GM23338 (cell line): ENCODE measurements around the gene CSTF1. TPM values are rescaled to one million over a fixed set of nuclear protein-coding genes. Genes with fewer than 3 reads are reported as not detected.

Source experiments
- ATAC-seq: fragments of 200-7000 bp; cut with Tn5 transposase; 3 replicates; pipeline ENCODE4 v1.9.1; 2020
- DNase-seq: peaks from one replicate; pipeline ENCODE4 v3.0.0-alpha.2; 2015; ENCODE audit warnings: low spot score
- H2AFZ ChIP-seq: fragments of 200-600 bp; sonication (generic); 2 replicates; pipeline ENCODE4 v1.8.0; 2016; ENCODE audit warnings: antibody characterized with exemption, mild to moderate bottlenecking, moderate library complexity
- H3F3A ChIP-seq: fragments of 200-600 bp; sonication (generic); replicated peaks from 2 replicates; pipeline ENCODE4 v1.8.0; 2017; ENCODE audit warnings: antibody characterized with exemption, mixed run types, low read depth
- H3K27ac ChIP-seq: fragments of 200-600 bp; sonication (generic); 2 replicates; pipeline ENCODE4 v1.6.1; 2016; ENCODE audit warnings: low read depth
- H3K27me3 ChIP-seq: fragments of 200-600 bp; sonication (generic); 2 replicates; pipeline ENCODE4 v1.8.0; 2016; ENCODE audit warnings: mild to moderate bottlenecking, mixed run types, moderate library complexity; ENCODE audit not compliant: insufficient read depth
- H3K36me3 ChIP-seq: fragments of 200-600 bp; sonication (generic); 2 replicates; pipeline ENCODE4 v1.8.0; 2016; ENCODE audit warnings: mild to moderate bottlenecking; ENCODE audit not compliant: insufficient read depth
- H3K4me1 ChIP-seq: fragments of 200-600 bp; sonication (generic); 2 replicates; pipeline ENCODE4 v1.8.0; 2016; ENCODE audit warnings: mild to moderate bottlenecking, moderate library complexity; ENCODE audit not compliant: insufficient read depth
- H3K4me2 ChIP-seq: fragments of 200-600 bp; sonication (generic); 2 replicates; pipeline ENCODE4 v1.7.1; 2017; ENCODE audit warnings: mixed run types
- H3K4me3 ChIP-seq: fragments of 200-600 bp; sonication (generic); 2 replicates; pipeline ENCODE4 v1.6.1; 2016; ENCODE audit warnings: mixed run types
- H3K79me2 ChIP-seq: fragments of 200-600 bp; sonication (generic); replicated peaks from 2 replicates; pipeline ENCODE4 v1.8.0; 2017; ENCODE audit warnings: mild to moderate bottlenecking; ENCODE audit not compliant: insufficient read depth
- H3K9me2 ChIP-seq: fragments of 200-600 bp; sonication (generic); 2 replicates; pipeline ENCODE4 v1.8.0; 2017; ENCODE audit not compliant: insufficient read depth
- H4K20me1 ChIP-seq: fragments of 200-600 bp; sonication (generic); replicated peaks from 2 replicates; pipeline ENCODE4 v1.8.0; 2017; ENCODE audit warnings: mild to moderate bottlenecking; ENCODE audit not compliant: insufficient read depth
- H3K27ac Mint-ChIP-seq: 2 replicates; pipeline ENCODE4 v1.8.0; 2020; ENCODE audit warnings: inconsistent platforms, mild to moderate bottlenecking, moderate library complexity, mixed read lengths
- H3K27me3 Mint-ChIP-seq: 3 replicates; pipeline ENCODE4 v1.8.0; 2022; ENCODE audit warnings: low read depth, mild to moderate bottlenecking, moderate library complexity, mixed read lengths, inconsistent platforms; ENCODE audit not compliant: insufficient read depth, poor library complexity
- H3K36me3 Mint-ChIP-seq: 3 replicates; pipeline ENCODE4 v1.8.0; 2021; ENCODE audit warnings: low read depth, mild to moderate bottlenecking, inconsistent platforms, moderate library complexity, mixed read lengths
- H3K4me1 Mint-ChIP-seq: 3 replicates; pipeline ENCODE4 v1.8.0; 2020; ENCODE audit warnings: mild to moderate bottlenecking, inconsistent platforms, mixed read lengths
- H3K4me3 Mint-ChIP-seq: 3 replicates; pipeline ENCODE4 v1.8.0; 2021; ENCODE audit warnings: moderate library complexity, mild to moderate bottlenecking, inconsistent platforms, mixed read lengths
- H3K9me3 Mint-ChIP-seq: 3 replicates; pipeline ENCODE4 v1.8.0; 2020; ENCODE audit warnings: moderate library complexity, mild to moderate bottlenecking, inconsistent platforms, mixed read lengths
- CREB1 ChIP-seq: fragments of 250-450 bp; sonication (Bioruptor Pico); IDR thresholded peaks from 2 replicates; pipeline ENCODE4 v1.5.0; 2020; ENCODE audit warnings: low read depth, mild to moderate bottlenecking, moderate library complexity
- ETS1 ChIP-seq: IDR thresholded peaks from 2 replicates; pipeline ENCODE4 v1.6.1; 2016; ENCODE audit warnings: antibody characterized with exemption
- EZH2phosphoT487 ChIP-seq: fragments of 200-600 bp; sonication (generic); IDR thresholded peaks from one replicate; pipeline ENCODE4 v1.8.1; 2018; ENCODE audit warnings: antibody characterized with exemption; ENCODE audit not compliant: unreplicated experiment
- JUNB ChIP-seq: IDR thresholded peaks from one replicate; pipeline ENCODE4 v1.6.1; 2016; ENCODE audit warnings: antibody characterized with exemption; ENCODE audit not compliant: unreplicated experiment
- NANOG ChIP-seq: IDR thresholded peaks from 2 replicates; pipeline ENCODE4 v1.6.1; 2016; ENCODE audit warnings: antibody characterized with exemption, borderline replicate concordance
- POLR2AphosphoS5 ChIP-seq: IDR thresholded peaks from 2 replicates; pipeline ENCODE4 v1.6.1; 2016; ENCODE audit warnings: antibody characterized with exemption, low read depth
- REST ChIP-seq: IDR thresholded peaks from one replicate; pipeline ENCODE4 v1.6.1; 2018; ENCODE audit warnings: antibody characterized with exemption; ENCODE audit not compliant: unreplicated experiment
- STAT1 ChIP-seq: IDR thresholded peaks from one replicate; pipeline ENCODE4 v1.6.1; 2016; ENCODE audit warnings: antibody characterized with exemption; ENCODE audit not compliant: unreplicated experiment
- ZNF114 ChIP-seq: fragments of 250-450 bp; sonication (Bioruptor Pico); IDR thresholded peaks from 2 replicates; pipeline ENCODE4 v1.5.0; 2020; ENCODE audit warnings: mild to moderate bottlenecking, moderate library complexity
- ZNF331 ChIP-seq: fragments of 250-450 bp; sonication (Bioruptor Pico); IDR thresholded peaks from 2 replicates; pipeline ENCODE4 v1.5.0; 2020; ENCODE audit warnings: low read depth, mild to moderate bottlenecking, moderate library complexity
- ZNF462 ChIP-seq: fragments of 250-450 bp; sonication (Bioruptor Pico); IDR thresholded peaks from 2 replicates; pipeline ENCODE4 v1.5.0; 2020; ENCODE audit warnings: mild to moderate bottlenecking, moderate library complexity
- polyA plus RNA-seq: library from polyadenylated mRNA; unstranded; fragments of >200 nt; fragmentation: Nextera tagmentation; extraction: Ambion mirVana; gene quantifications from 2 replicates; pipeline ENCODE4 v1.2.1, GENCODE V29; 2016
- total RNA-seq: library from RNA; depleted of rRNA; stranded (reverse); fragments of >200 nt; shearing (Covaris generic); gene quantifications from 2 replicates; pipeline ENCODE4 v1.2.3, GENCODE V29; 2014
- TF ChIP-seq, protein P1 (sequence below), 2 experiments: fragments of 200-600 bp in 1 of 2; sonication (generic) in 1 of 2; conservative IDR thresholded peaks; 2 replicates each; pipeline versions ENCODE4 v1.5.1 to v1.6.1; 2016 to 2017; ENCODE audit warnings: antibody characterized with exemption in 2 of 2, low read depth in 2 of 2, mild to moderate bottlenecking in 2 of 2, moderate library complexity in 1 of 2

Gene CSTF1
- total and polyA plus RNA-seq, 2 experiments from 2014 or later, result 21.5 to 62.3 TPM

DNA sequence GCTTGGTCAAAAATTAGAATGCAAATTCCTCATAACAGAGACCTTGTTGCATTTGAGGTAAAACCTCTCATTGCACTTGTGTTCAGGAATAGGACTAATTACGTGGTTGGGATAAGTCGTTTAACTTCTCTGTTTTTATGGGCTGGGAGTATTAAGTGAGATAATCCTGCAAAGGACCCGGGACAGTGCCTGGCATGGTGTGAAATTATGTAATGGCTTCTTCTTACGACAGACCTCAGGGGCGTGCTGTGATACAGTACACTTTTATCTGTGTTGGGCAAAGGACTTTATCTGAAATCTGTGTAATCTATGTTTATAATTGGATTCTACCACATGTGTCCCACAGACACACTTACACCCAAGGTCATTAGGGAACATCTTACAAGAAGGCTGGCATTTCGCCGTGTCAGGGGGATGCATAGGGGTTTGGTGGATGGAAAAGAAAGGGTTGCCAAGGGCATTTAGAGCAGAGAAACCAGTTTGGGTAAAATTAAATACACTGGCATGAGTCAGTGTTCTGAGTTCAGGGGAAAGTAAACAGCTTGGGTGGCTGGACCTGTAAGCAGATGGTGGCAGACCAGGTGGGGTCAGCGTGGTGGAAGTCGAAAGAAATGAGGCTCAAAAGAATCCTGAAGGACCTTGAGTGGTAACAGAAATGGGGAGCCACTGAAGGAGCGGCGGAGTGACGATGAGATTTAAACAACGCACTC is 58.8 kb downstream of the CSTF1 start:
- no peaks in the 10 kb centered on the region for H3K27me3 ChIP-seq
- no peaks in the 10 kb centered on the region for H3K9me2 ChIP-seq
- no peak overlapping the region for H3K27ac ChIP-seq
- Mint-ChIP-seq H3K4me1 (no peaks in the 10 kb centered on the region; the same call in 2 of the 3 replicates), H3K27ac (no peak overlapping the region), H3K27me3 (peaks cover 5% of the 10 kb centered on the region), H3K4me3 (no peak overlapping the region), H3K9me3 (no peaks in the 10 kb centered on the region), H3K36me3 (no peaks in the 10 kb centered on the region)
- ATAC-seq (no peak), DNase-seq (no peak)
- H3K4me1 ChIP-seq, result no peaks in the 10 kb centered on the region
- H3F3A ChIP-seq, result no peaks in the 10 kb centered on the region
- no peak overlapping the region for H3K4me3 ChIP-seq
- TF ChIP-seq CREB1 (CRISPR knock-in tag) (no peak), ETS1 (no peak), POLR2AphosphoS5 (no peak), JUNB (no peak), STAT1 (no peak), EZH2phosphoT487 (no peak), REST (no peak), NANOG (no peak), ZNF462 (no peak), ZNF114 (CRISPR knock-in tag) (no peak), ZNF331 (CRISPR knock-in tag) (no peak)
- TF ChIP-seq, protein P1, sequence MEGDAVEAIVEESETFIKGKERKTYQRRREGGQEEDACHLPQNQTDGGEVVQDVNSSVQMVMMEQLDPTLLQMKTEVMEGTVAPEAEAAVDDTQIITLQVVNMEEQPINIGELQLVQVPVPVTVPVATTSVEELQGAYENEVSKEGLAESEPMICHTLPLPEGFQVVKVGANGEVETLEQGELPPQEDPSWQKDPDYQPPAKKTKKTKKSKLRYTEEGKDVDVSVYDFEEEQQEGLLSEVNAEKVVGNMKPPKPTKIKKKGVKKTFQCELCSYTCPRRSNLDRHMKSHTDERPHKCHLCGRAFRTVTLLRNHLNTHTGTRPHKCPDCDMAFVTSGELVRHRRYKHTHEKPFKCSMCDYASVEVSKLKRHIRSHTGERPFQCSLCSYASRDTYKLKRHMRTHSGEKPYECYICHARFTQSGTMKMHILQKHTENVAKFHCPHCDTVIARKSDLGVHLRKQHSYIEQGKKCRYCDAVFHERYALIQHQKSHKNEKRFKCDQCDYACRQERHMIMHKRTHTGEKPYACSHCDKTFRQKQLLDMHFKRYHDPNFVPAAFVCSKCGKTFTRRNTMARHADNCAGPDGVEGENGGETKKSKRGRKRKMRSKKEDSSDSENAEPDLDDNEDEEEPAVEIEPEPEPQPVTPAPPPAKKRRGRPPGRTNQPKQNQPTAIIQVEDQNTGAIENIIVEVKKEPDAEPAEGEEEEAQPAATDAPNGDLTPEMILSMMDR (conservative IDR thresholded peaks at IDR 0.05; ENCODE audit: low read depth in 2 of 2), result no peak
- H4K20me1 ChIP-seq, result no peaks in the 10 kb centered on the region
- H3K79me2 ChIP-seq, result no peaks in the 10 kb centered on the region
- H3K36me3 ChIP-seq, result no peaks in the 10 kb centered on the region
- H2AFZ ChIP-seq, result no peak overlapping the region
- H3K4me2 ChIP-seq, result no peak overlapping the region
